GM18907 (cell line): ENCODE measurements around the gene FCRLB.
"Not testable (repeated sequence)": the region's sequence is repeated elsewhere in the genome, so short reads cannot be mapped to it uniquely, and the experiment has no call there.

ENCODE experiments used
- ATAC-seq: cut with Tn5 transposase; IDR thresholded peaks from one replicate; pipeline ENCODE4 v1.9.1; 2021; ENCODE audit warnings: mild to moderate bottlenecking, moderate library complexity; ENCODE audit not compliant: unreplicated experiment

Gene FCRLB, protein sequence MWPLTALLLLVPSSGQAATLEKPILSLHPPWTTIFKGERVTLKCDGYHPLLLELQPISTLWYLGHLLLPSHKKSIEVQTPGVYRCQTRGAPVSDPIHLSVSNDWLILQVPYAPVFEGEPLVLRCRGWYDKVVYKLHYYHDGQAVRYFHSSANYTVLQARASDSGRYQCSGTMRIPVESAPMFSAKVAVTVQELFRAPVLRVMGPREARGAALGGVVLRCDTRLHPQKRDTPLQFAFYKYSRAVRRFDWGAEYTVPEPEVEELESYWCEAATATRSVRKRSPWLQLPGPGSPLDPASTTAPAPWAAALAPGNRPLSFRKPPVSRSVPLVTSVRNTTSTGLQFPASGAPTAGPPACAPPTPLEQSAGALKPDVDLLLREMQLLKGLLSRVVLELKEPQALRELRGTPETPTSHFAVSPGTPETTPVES

DNA sequence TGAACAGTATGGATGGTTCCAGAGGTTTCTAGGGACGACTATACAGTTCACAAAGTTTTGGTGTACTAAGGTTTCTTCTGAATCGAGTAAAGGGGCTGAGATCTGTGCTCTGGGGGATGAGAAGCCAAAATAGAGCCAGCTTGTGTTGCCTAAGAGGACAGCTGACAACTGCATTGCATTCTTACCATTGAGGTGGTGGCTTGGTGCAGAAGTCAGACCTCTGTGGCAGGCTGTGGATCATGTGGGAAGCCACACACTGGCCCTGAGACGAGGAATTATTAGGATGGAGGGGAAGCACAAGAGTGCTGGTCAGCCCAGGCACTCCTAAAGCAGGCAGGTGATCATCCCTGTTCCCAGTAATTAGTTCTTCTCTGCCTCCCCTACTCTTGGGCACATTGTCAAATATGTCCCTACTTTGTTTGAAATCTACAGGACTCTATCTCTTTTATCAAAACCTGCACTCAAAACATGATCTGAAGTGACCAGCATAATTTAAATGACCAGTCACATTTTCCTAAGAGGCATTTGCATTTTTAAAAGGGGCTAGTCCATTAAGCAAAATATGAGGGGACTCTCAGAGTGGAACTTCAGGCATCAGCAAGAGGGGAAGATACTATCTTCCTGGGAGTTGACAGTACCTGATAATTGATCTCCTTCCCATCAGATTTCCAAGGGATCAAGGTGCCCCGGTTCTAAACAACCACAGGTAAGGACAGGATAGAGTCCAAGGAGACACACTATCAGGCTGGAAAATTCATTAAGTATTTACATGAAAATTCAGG is at the start of gene FCRLB:
FCRLB (plus strand) TSS at position 589 of the 782 bp plus-strand sequence. CDS start 1,129 bp downstream, outside the sequence.
- ATAC-seq = no peak

DNA sequence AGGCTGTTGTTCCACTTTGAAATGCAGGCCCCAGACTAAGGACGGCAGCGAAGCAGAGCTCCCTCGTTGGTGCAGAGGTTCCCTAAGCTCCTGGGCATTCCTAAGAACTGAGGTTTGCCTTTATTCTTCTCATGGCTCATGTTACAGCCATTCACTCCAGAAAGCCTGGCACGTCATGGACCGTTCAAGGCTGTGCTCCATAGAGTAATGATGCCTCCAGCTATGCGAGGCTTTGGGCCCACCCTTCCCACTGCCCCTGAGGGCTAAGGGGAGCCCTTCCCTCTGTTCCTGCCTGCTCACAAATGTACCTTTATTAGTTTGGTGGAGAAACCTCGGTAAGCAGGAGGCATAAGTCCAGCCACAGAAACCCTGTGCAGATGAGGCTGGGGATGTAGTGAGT is 47.9 kb upstream of the FCRLB start:
- not testable (repeated sequence) for ATAC-seq

DNA sequence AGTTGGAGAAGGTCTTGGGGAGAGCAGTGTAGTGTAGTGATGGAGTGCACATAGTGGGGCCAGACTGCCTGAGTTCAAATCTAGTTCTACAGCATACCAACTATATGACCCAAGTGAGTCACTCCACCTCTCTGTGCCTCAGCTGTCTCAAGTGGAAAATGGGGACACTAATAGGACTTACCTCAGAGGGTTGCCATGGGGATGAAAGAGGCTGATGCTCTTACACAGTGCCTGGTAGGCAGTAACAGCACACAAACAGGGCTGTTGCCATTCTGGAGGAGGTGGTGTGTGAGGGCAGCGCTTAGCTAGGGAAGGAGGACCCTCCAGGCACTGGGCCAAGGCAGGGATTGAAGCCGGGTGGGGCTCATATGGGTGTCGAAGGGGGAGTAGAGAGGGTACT is 46.9 kb upstream of the FCRLB start:
- ATAC-seq = not testable (repeated sequence)

DNA sequence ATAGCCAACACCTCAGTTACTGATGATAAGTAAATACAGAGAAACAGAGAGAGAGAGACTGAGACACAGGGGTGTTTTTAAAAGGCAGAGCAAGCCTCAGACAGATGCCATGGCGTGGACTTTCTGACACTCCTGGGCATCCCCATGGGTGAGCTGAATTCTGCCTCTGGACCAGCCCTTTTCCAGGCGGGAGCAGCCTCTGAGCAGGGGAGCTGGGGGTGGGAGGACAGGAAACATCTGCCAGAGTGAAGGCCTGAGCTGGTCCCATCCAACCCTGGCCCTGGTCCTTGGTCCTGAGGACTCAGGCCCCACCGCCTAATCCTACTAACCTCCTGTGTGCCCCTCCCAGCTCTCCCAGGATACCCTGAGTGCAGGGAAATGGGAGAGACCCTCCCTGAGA is 46.4 kb upstream of the FCRLB start:
- not testable (repeated sequence) for ATAC-seq

DNA sequence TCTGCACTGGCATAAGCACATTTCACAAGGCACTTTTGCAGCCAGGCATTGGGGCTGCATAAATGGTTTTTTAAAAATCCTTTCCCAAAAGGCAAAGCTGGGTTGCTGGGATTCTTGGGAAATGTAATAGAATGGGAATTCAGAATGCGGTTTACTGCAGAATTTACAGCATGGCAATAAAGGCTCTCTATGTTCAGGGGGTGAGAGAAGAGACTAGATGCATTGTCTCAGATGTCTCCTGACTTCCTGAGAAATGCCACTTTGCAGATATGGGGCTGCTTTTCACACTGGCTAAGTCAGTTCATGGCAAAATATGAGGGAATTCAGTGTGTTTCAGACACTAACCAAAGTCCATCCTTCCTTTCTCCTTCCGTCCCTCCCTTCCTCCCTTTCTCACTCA is 44.9 kb upstream of the FCRLB start:
- ATAC-seq = no peak

DNA sequence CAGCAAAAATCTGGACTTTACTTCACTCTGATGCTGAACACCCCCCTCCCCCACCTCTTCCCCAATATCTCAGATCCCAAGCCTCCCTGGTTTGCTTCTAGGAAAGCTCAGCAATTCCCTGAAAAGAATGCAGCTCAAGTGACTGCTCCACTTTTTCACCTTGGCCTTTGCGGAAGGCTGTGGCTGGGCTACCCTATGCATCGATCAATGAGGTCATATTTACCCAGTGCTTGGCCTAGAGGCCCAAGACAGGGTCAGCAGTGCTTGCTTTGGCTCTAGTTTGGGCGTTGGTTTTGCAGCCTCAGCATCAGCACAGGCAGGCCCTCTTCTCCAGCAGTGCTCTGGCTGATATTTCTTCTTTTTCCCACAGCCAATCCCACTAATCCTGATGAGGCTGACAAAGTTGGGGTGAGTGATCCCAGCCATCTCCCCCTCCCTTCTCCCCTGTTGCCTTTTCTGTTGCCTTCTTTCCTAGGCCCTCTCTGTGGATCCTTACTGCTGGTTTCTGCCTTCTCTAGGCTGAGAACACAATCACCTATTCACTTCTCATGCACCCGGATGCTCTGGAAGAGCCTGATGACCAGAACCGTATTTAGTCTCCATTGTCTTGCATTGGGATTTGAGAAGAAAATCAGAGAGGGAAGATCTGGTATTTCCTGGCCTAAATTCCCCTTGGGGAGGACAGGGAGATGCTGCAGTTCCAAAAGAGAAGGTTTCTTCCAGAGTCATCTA is 44.2 kb upstream of the FCRLB start:
- no peak for ATAC-seq

DNA sequence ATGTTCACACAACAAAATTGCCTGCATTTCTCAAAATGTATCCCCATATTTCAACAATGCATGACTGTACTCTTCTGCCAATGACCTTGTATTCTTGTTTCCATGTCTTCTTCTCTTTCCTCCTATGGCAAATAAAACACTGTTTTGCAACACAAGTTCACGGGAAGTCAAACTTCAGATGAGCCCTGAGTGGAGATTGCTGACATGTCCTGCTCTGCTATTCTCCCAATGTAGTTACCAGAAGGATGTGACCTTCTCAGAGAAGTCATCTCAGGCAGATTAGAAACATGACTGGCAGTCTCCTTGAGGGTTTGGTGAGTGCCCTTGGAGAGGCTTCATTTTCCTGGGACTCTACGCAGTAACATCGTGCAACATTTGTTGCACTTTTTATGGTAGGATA is 42.8 kb upstream of the FCRLB start:
- ATAC-seq = no peak

DNA sequence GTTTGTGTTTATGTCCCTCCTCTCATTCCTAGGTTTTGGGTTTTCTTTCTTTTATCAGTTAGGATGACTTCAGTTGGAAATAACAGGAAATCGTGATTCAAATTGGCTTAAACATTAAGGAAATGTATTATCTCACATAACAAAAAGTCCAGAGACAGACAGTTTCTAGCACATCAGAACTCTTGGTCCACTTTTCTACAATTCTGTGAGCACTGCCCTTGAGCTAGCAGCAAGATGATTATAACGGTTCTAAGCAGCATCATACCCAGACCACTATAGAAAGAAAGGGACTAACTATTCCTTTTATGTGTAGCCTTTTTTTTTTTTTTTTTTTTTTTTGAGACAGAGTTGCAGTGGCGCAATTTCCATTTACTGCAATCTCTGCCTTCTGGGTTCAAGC is 39.5 kb upstream of the FCRLB start:
- no peak for ATAC-seq

DNA sequence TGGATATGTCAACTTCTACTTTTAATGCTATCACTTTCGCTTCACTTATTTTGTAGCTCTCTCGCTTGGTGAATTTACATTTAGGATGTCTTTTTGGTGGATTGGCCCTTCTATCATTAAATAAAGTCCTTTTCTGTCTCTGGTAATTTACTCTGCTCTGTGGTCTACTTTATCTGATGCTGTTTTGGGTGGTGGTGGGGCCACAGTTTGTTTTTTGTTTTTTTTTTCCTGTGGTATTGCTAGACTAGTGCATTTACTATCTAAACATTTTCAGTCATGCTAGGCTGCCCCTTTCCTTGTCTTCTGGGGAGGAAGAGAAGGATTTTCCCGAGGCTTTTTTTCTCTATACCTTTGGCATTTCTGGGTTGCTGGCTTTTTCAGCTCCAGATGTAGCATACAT is 32.4 kb upstream of the FCRLB start:
- no peak for ATAC-seq

DNA sequence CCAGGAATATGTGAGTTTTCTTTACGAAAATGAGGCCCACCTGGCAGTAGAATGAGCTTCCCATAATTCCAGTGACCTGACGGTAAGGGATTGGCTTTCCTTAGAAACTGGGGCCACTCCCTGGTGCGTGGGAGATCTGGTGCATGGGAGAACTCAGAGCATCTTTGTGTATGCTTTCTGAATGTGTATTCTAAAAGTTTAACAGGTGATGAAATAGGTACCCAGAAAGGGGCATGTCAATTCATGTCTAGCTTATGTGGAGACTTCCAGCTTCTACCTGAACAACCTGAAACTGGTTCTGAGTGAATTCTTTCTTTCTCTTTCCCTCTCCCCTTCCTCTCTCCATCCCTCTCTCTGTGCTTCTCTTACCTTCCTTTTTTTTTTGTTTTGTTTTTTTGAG is 29.5 kb upstream of the FCRLB start:
- no peak for ATAC-seq

DNA sequence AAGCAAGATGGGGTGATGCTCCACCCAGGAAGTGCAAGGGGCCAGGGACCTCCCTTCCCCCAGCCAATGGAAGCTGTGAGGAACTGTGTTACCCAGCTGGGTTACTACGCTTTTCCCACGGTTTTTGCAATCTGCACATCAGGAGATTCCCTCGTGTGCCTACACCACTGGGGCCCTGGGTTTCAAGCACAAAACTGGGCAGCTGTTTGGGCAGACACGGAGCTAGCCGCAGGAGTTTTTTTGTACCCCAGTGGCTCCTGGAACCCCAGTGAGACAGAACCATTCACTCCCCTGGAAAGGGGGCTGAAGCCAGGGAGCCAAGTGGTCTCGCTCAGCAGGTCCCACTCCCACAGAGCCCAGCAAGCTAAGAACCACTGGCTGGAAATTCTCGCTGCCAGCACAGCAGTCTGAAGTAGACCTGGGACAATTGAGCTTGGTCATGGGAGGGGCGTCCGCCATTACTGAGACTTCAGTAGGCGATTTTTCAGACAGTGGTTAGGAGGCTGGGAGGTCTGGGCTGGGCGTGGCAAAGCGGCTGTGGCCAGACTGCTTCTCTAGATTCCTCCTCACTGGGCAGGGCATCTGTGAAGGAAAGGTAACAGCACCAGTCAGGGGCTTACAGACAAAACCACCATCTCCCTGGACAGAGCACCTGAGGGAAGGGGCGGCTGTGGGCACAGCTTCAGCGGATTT is 28.2 kb upstream of the FCRLB start:
- ATAC-seq = not testable (repeated sequence)

DNA sequence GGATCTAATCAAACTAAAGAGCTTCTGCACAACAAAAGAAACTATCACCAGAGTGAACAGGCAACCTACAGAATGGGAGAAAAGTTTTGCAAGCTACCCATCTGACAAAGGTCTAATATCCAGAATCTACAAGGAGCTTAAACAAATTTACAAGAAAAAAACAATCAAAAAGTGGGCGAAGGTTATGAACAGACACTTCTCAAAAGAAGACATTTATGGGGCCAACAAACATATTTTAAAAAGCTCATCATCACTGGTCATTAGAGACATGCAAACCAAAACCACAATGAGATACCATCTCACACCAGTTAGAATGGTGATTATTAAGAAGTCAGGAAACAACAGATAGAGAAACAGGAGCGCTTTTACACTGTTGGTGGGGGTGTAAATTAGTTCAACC is 23.0 kb upstream of the FCRLB start:
- ATAC-seq = not testable (repeated sequence)

DNA sequence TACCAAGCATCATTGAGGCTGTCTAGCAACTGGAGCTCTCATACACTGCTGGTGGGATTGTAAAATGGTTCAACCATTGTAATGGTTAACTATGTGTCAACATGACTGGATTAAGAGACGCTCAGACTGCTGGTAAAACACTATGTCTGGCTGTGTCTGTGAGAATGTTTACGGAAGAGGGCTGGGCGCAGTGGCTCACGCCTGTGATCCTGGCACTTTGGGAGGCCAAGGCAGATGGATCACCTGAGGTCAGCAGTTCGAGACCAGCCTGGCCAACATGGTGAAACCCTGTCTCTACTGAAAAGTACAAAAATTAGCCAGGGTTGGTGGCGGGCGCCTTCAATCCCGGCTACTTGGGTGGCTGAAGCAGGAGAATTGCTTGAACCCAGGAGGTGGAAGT is 19.1 kb upstream of the FCRLB start:
- ATAC-seq = no peak

DNA sequence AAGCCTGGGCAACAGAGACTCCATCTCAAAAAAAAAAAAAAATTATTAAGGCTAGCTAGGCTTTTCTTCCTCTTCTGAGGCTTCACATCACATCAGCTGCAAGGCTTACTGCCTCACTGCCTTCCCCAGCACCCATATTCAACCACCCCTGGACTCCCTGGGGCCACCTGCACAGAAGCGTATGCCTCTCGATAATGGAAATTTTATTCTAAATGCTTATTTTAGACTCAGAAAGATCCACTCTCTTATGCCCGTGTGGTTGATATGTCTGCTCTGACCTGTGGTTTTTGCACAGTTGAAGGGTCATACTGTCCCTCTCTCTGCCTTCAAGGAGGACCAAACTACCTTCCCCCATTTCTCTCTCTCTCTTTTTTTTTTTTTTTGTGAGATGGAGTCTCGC is 15.8 kb upstream of the FCRLB start:
- peak; percentile 35 for ATAC-seq

DNA sequence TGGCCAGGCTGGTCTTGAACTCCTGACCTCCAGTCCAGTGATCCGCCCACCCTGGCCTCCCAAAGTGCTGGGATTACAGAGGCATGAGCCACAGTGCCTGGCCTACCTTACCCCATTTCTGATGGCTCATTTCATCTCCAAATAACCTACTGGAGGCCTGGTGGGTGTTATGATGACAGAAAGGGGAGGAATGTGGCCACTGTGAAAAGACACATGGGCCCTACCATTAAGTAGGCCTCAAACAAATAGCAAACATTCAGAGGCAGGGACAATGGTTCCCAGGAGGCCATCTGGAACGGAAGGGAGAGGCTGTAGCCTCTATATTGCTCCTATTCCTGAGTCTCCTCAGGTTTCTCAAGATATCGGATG is 15.2 kb upstream of the FCRLB start:
- ATAC-seq = no peak

DNA sequence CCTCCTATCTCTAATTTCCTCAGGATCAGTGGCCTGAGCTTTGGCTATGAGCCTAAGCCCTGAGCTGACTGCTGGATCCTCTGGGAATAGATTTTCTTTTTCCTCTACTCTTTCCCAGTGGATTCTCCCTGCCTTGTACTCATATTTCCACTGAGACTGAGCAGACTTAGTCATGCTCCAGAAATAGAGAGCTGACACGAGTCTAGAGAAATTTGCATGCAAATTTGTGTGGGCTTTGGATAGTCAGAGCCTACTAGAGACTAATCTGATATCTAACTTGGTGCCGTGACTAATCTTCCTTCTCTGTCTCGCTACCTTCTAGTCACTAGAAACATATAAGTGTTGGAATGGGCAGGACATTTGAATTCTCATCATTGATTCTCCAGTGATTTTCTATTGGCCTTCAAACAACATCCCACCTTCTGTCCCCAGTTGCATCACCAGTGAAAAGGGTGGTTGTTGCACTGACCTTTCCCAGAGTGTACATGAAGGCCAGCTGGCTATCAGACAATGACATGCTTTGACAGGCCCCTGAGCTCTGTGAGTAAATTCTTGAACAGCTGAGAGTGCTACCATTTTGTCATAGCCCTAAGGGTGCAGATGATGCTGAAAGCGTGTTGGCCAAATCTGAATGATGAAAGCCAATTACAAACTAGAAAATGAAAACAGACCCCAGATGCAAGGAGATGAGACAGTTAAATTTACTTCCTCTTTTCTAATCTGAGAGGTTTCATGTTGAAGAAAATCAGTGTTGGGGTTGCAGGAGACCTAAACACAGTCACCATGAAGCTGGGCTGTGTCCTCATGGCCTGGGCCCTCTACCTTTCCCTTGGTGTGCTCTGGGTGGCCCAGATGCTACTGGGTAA is 14.6 kb upstream of the FCRLB start, which contains the start of gene FCRLA:
FCRLA (plus strand) TSS at position 748 of the 866 bp plus-strand sequence; CDS start at position 784, 36 bp downstream.
- peak; percentile 68 for ATAC-seq

DNA sequence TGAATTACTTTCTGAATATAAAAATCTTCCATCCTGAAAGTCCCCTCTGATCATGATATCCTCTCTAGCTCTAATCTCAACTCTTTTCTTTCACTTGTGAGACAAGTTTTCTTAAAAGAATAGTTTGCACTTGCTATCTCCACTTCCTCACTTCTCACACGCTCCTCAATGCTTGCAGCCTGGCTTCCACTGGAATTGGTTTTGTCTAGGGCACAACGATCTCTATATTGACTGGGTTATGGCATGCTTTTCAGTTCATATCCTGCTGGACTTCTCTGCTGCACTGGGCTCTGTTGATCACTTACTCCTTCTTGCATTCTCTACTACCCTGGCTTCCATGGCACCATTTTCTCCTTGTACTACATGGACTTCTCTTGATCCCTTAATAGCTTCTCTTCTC is 13.8 kb upstream of the FCRLB start:
- ATAC-seq = peak; percentile 5

DNA sequence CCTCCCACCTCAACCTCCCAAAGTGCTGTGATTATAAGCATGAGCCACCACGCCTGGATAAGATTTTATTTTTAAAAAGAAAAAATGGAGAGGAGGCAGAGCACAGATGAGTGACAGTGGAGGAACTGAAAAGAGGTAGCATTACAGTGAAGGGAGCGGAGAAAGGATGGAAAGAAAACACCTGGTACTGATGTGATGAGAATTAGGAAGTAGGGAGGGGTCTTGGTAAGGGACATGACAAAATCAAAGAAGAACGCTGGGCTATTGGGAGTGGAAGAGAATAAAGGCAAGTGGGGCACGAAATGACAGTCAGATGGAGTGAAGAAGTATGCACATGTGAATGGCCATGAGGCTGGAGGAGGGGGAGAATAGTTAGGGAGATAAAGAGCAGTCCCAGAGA is 12.0 kb upstream of the FCRLB start:
- ATAC-seq = no peak

DNA sequence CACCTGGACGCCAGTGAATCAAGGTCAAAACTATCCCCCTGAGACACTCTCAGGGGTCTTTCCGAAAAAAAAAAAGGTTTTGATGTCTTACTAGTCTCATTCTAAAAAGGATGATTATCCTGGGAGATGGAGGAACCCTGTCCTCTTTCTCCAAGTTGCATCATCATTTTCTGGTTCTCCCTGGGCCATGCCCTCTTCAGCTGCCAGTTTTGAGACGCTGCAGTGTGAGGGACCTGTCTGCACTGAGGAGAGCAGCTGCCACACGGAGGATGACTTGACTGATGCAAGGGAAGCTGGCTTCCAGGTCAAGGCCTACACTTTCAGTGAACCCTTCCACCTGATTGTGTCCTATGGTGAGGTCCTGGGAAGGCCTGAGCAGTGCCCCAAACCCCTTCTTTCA is 10.8 kb upstream of the FCRLB start:
- no peak for ATAC-seq
